H1 (cell line): Measurements from ENCODE around the gene NEK9. TPM values are rescaled to one million over a fixed set of nuclear protein-coding genes. Genes with fewer than 3 reads are reported as not detected.

Source experiments
- CTCF ChIA-PET: fragments of 300-600 bp; sonication (Branson Sonifier 250); formaldehyde crosslinking; loops from one replicate; lab custom pipeline; 2021; ENCODE audit not compliant: partially characterized antibody; lab: Charles Lee
- POLR2A ChIA-PET: fragments of 300-600 bp; sonication (Branson Sonifier 250); formaldehyde crosslinking; loops from one replicate; lab custom pipeline; 2021; ENCODE audit warnings: inconsistent platforms; ENCODE audit not compliant: partially characterized antibody; lab: Charles Lee
- DNase-seq, 2 experiments: peaks; one replicate each; pipeline versions ENCODE4 v3.0.0 to v3.0.0-alpha.2; 2010 to 2022; ENCODE audit warnings: low spot score in 2 of 2, low read depth in 1 of 2, mixed read lengths in 1 of 2
- FAIRE-seq: peaks from 2 replicates; lab custom pipeline; 2011; peaks lifted over from hg19 to GRCh38; lab: Jason Lieb, UNC
- H2AFZ ChIP-seq: 2 replicates; pipeline ENCODE4 v1.8.1; 2012; ENCODE audit warnings: low read length, inconsistent platforms
- H2AK5ac ChIP-seq: 2 replicates; pipeline ENCODE4 v1.6.1; 2013; ENCODE audit warnings: low read depth, low read length
- H2BK120ac ChIP-seq: replicated peaks from 2 replicates; pipeline ENCODE3; 2013; ENCODE audit warnings: low read depth, low read length, inconsistent platforms
- H2BK12ac ChIP-seq: 2 replicates; pipeline ENCODE4 v1.6.1; 2013; ENCODE audit warnings: low read depth, low read length
- H2BK15ac ChIP-seq: 2 replicates; pipeline ENCODE4 v1.6.1; 2013; ENCODE audit warnings: low read length
- H2BK20ac ChIP-seq: 2 replicates; pipeline ENCODE4 v1.6.1; 2013; ENCODE audit warnings: low read length
- H2BK5ac ChIP-seq: 2 replicates; pipeline ENCODE4 v1.6.1; 2013; ENCODE audit warnings: low read depth, low read length
- H3K14ac ChIP-seq: 2 replicates; pipeline ENCODE4 v1.6.1; 2013; ENCODE audit warnings: inconsistent platforms; ENCODE audit not compliant: insufficient read length
- H3K18ac ChIP-seq: 2 replicates; pipeline ENCODE4 v1.6.1; 2013; ENCODE audit warnings: low read length; ENCODE audit errors: extremely low read depth
- H3K23ac ChIP-seq: 2 replicates; pipeline ENCODE4 v1.6.1; 2013; ENCODE audit warnings: inconsistent platforms; ENCODE audit not compliant: insufficient read length
- H3K23me2 ChIP-seq: 2 replicates; pipeline ENCODE4 v1.6.1; 2013; ENCODE audit warnings: low read depth, low read length
- H3K27ac ChIP-seq: 2 replicates; pipeline ENCODE4 v1.6.1; 2011; ENCODE audit warnings: low read depth, low read length, inconsistent platforms
- H3K27me3 ChIP-seq, 4 experiments: replicated peaks in 1 of 4; 1 replicate in 1 of 4; 2 replicates in 3 of 4; pipeline versions ENCODE4 v1.6.1 to v1.8.1; 2011 to 2013; ENCODE audit warnings: low read length in 3 of 4, mild to moderate bottlenecking in 3 of 4, inconsistent platforms in 2 of 4, mixed read lengths in 2 of 4, moderate library complexity in 1 of 4; ENCODE audit not compliant: control insufficient read depth in 3 of 4, insufficient read depth in 3 of 4; ENCODE audit errors: extremely low read depth in 1 of 4
- H3K36me3 ChIP-seq, 4 experiments: 2 replicates each; pipeline versions ENCODE4 v1.6.1 to v1.8.1; 2011 to 2013; ENCODE audit warnings: mild to moderate bottlenecking in 4 of 4, low read length in 3 of 4, moderate library complexity in 2 of 4, control low read depth in 1 of 4, inconsistent platforms in 1 of 4; ENCODE audit not compliant: insufficient read depth in 4 of 4, control insufficient read depth in 2 of 4
- H3K4ac ChIP-seq: replicated peaks from 2 replicates; pipeline ENCODE3; 2013; ENCODE audit warnings: low read length, low read depth, mixed read lengths, inconsistent platforms; ENCODE audit not compliant: insufficient read length
- H3K4me1 ChIP-seq, 4 experiments: replicated peaks in 1 of 4; 1 replicate in 1 of 4; 2 replicates in 3 of 4; pipeline versions ENCODE4 v1.6.1 to v1.8.1; 2011 to 2013; ENCODE audit warnings: low read length in 3 of 4, inconsistent platforms in 2 of 4, mixed read lengths in 1 of 4; ENCODE audit not compliant: insufficient read depth in 4 of 4, control insufficient read depth in 3 of 4
- H3K4me2 ChIP-seq, 2 experiments: 2 replicates each; pipeline versions ENCODE4 v1.6.1 to v1.8.1; 2011 to 2013; ENCODE audit warnings: low read depth in 2 of 2, low read length in 2 of 2, control low read depth in 1 of 2, inconsistent platforms in 1 of 2, mild to moderate bottlenecking in 1 of 2; ENCODE audit not compliant: insufficient read depth in 1 of 2
- H3K4me3 ChIP-seq, 4 experiments: fragments of 200-600, 300-600 bp in 1 of 4; sonication (generic), shearing (Covaris generic), sonication (Bioruptor Twin) in 1 of 4; 2 replicates each; pipeline versions ENCODE4 v1.5.1 to v1.8.1; 2011 to 2016; ENCODE audit warnings: low read length in 4 of 4, low read depth in 3 of 4, control low read depth in 2 of 4, inconsistent platforms in 2 of 4, mild to moderate bottlenecking in 2 of 4, mixed read lengths in 1 of 4, moderate library complexity in 1 of 4; ENCODE audit not compliant: insufficient read depth in 2 of 4; ENCODE audit errors: extremely low read depth in 1 of 4
- H3K56ac ChIP-seq: replicated peaks from 2 replicates; pipeline ENCODE3; 2013; ENCODE audit warnings: low read depth, mild to moderate bottlenecking, mixed read lengths, low read length, inconsistent platforms; ENCODE audit not compliant: insufficient read length
- H3K79me1 ChIP-seq: 2 replicates; pipeline ENCODE4 v1.6.1; 2013; ENCODE audit warnings: low read depth, low read length, control low read depth
- H3K79me2 ChIP-seq, 2 experiments: 2 replicates each; pipeline versions ENCODE4 v1.6.1 to v1.8.1; 2012 to 2013; ENCODE audit warnings: low read length in 2 of 2, mild to moderate bottlenecking in 2 of 2, inconsistent platforms in 1 of 2; ENCODE audit not compliant: insufficient read depth in 2 of 2, control insufficient read depth in 1 of 2
- H3K9ac ChIP-seq, 4 experiments: replicated peaks in 1 of 4; 1 replicate in 1 of 4; 2 replicates in 3 of 4; pipeline versions ENCODE4 v1.6.1 to v1.8.1; 2011 to 2013; ENCODE audit warnings: low read depth in 3 of 4, low read length in 3 of 4, control low read depth in 2 of 4, mild to moderate bottlenecking in 2 of 4, moderate library complexity in 2 of 4, inconsistent platforms in 1 of 4; ENCODE audit errors: extremely low read depth in 1 of 4
- H3K9me3 ChIP-seq, 2 experiments: 2 replicates each; pipeline versions ENCODE4 v1.6.1 to v1.8.1; 2012 to 2013; ENCODE audit warnings: mild to moderate bottlenecking in 2 of 2, moderate library complexity in 2 of 2, control low read depth in 1 of 2, inconsistent platforms in 1 of 2, low read depth in 1 of 2, low read length in 1 of 2, mixed read lengths in 1 of 2; ENCODE audit not compliant: insufficient read depth in 2 of 2
- H4K20me1 ChIP-seq, 2 experiments: replicated peaks in 1 of 2; 2 replicates each; pipeline versions ENCODE3 to v1.8.1; 2011 to 2013; ENCODE audit warnings: inconsistent platforms in 2 of 2, low read length in 2 of 2, mild to moderate bottlenecking in 1 of 2; ENCODE audit not compliant: insufficient read depth in 2 of 2, control insufficient read depth in 1 of 2
- H4K5ac ChIP-seq: 2 replicates; pipeline ENCODE4 v1.6.1; 2013; ENCODE audit warnings: low read length, low read depth, mixed read lengths, inconsistent platforms; ENCODE audit not compliant: insufficient read length
- H4K8ac ChIP-seq: 2 replicates; pipeline ENCODE4 v1.8.0; 2013; ENCODE audit warnings: mild to moderate bottlenecking, moderate library complexity, low read length, inconsistent platforms; ENCODE audit not compliant: insufficient read depth; ENCODE audit errors: extremely low read depth
- H4K91ac ChIP-seq: replicated peaks from 2 replicates; pipeline ENCODE3; 2013; ENCODE audit warnings: low read length, mixed read lengths, inconsistent platforms; ENCODE audit not compliant: insufficient read length
- BRCA1 ChIP-seq: IDR thresholded peaks from 2 replicates; pipeline ENCODE4 v1.6.1; 2012; ENCODE audit warnings: low read depth, low read length, improper control_type of control experiment
- GTF2F1 ChIP-seq: IDR thresholded peaks from 2 replicates; pipeline ENCODE4 v1.6.1; 2012; ENCODE audit warnings: low read depth, low read length, improper control_type of control experiment, borderline replicate concordance
- HDAC2 ChIP-seq, 2 experiments: fragments of 300-600 bp in 1 of 2; sonication (generic) in 1 of 2; IDR thresholded peaks; 2 replicates each; pipeline ENCODE4 v1.6.1; 2011 to 2012; ENCODE audit warnings: low read depth in 2 of 2, low read length in 2 of 2, mild to moderate bottlenecking in 2 of 2, moderate library complexity in 2 of 2, borderline replicate concordance in 1 of 2, inconsistent platforms in 1 of 2
- RFX5 ChIP-seq: IDR thresholded peaks from 2 replicates; pipeline ENCODE4 v1.6.1; 2011; ENCODE audit warnings: low read depth, low read length, improper control_type of control experiment, borderline replicate concordance
- RNF2 ChIP-seq: fragments of 200-900, 300-1000 bp; sonication (generic); IDR thresholded peaks from 2 replicates; pipeline ENCODE4 v1.7.1; 2016; ENCODE audit warnings: borderline replicate concordance, low read depth, mild to moderate bottlenecking, antibody characterized with exemption, low read length; ENCODE audit not compliant: poor library complexity, severe bottlenecking; ENCODE audit errors: missing control alignments
- SIN3A ChIP-seq, 2 experiments: IDR thresholded peaks in 1 of 2; conservative IDR thresholded peaks in 1 of 2; 2 replicates each; pipeline ENCODE4 v1.6.1; 2011 to 2012; ENCODE audit warnings: low read length in 2 of 2, improper control_type of control experiment in 1 of 2, low read depth in 1 of 2, mild to moderate bottlenecking in 1 of 2
- SIRT6 ChIP-seq: IDR thresholded peaks from one replicate; pipeline ENCODE4 v1.7.1; 2012; ENCODE audit warnings: low read length, inconsistent platforms
- SP4 ChIP-seq: IDR thresholded peaks from 2 replicates; pipeline ENCODE4 v1.6.1; 2012; ENCODE audit warnings: low read length, inconsistent platforms
- WGBS, 2 experiments: shearing (Covaris generic) in 1 of 2; methylation state at CpG; one replicate each; pipeline versions ENCODE4 v1.1.6 to v1.1.7; 2013 to 2015; ENCODE audit warnings: low lambda C conversion rate in 2 of 2, mixed read lengths in 2 of 2, inconsistent platforms in 1 of 2, low coverage in 1 of 2, missing lambda C conversion rate in 1 of 2; ENCODE audit not compliant: insufficient replicate concordance in 2 of 2, insufficient coverage in 1 of 2, insufficient read length in 1 of 2; ENCODE audit errors: extremely low coverage in 1 of 2, missing lambda C conversion rate in 1 of 2; 5-methylcytosine and 5-hydroxymethylcytosine counted together
- polyA plus RNA-seq, 7 experiments: library from polyadenylated mRNA; depleted of rRNA in 3 of 7; stranded (reverse) in 5 of 7; unstranded in 2 of 7; fragments of >200 nt in 5 of 7; fragments of 200-250 nt in 2 of 7; gene quantifications; 1 replicate in 5 of 7; 2 replicates in 1 of 7; 4 replicates in 1 of 7; pipeline versions ENCODE4 v1.2.1 to v1.2.3, GENCODE V29; 2011 to 2013; ENCODE audit warnings: missing spikeins in 2 of 7, mixed read lengths in 2 of 7
- total RNA-seq: library from RNA; stranded (reverse); fragmentation: NEBNext Ultra II Directional; extraction: Animal tissue kit (Norgen Biotek cat#: 25700); gene quantifications from 2 replicates; pipeline ENCODE4 v1.2.1, GENCODE V29; 2021

NEK9 gene
- total and polyA plus RNA-seq, 2 of the 8 experiments (the other 6 are each of a cell fraction or from before 2014, with no cell fraction given): 16.0 to 43.6 TPM

DNA sequence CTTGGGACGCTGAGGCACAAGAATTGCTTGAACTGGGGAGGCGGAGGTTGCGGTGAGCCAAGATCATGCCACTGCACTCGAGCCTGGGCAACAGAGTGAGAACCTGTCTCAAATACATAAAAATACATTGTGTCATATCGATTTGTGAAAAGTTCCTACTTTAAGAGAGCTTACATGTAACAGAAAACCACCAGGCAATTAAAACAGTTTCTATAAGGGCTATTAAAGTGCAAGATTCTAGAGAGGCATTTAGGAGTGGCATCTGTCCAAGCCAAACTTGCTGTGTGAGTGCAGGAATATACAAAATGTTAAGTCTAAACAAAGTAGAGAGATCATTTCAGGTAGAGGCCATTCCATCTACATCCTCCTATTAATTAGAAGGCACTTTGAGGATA lies 1.7 kb upstream of the NEK9 start:
- 96% methylated on average over 5 of the region's 5 CpGs; no CpG with 5 or more reads in 1 of the 2 experiments for WGBS, 2 experiments

More for the DNA sequence above, 1.7 kb upstream of the NEK9 start:
- peaks cover 2% of the 10 kb centered on the region; the same call in 1 of the 2 replicates for H3K79me1 ChIP-seq
- no peak overlapping the region for H2BK5ac ChIP-seq
- no peak overlapping the region for H3K4ac ChIP-seq
- no peaks in the 10 kb centered on the region for H3K27me3 ChIP-seq
- FAIRE-seq (no peak), DNase-seq (no peak)
- H2AK5ac ChIP-seq: no peak overlapping the region
- no peak overlapping the region for H2AFZ ChIP-seq
- H3K79me2 ChIP-seq: peaks cover 0 to 15% of the 10 kb centered on the region in 2 experiments; a peak in 2 of 4 replicates
- no peak overlapping the region for H3K56ac ChIP-seq
- no peak overlapping the region for H4K91ac ChIP-seq
- no peak overlapping the region for H3K14ac ChIP-seq
- no peak overlapping the region for H3K4me3 ChIP-seq
- no peak overlapping the region for H3K27ac ChIP-seq
- no peak overlapping the region for H4K5ac ChIP-seq
- no peak overlapping the region for H3K18ac ChIP-seq
- ChIA-PET POLR2A (interaction anchor here (0.8 to 1.5 kb wide), 7 partner anchors 11 to 379 kb away, joined by 3 to 5 read pairs (median 3); partner anchors contain the start of gene FOS), CTCF (interaction anchor here (0.6 to 5.1 kb wide), 13 partner anchors 9 to 460 kb away, joined by 3 to 67 read pairs (median 4); no protein-coding TSS in a partner anchor)
- H2BK20ac ChIP-seq: no peak overlapping the region
- H3K4me1 ChIP-seq: peaks cover 0 to 4% (median 1%) of the 10 kb centered on the region in 4 experiments; a peak in 5 of 7 replicates
- H2BK120ac ChIP-seq: no peak overlapping the region
- H3K4me2 ChIP-seq: no peak overlapping the region; a peak in 1 of 4 replicates
- H3K23ac ChIP-seq: no peak overlapping the region
- 0 out of 4 replicates have a peak, but pooled peaks cover 0 to 2% of the 10 kb centered on the region in 2 experiments for H3K9me3 ChIP-seq
- no peak for TF ChIP-seq GTF2F1
- no peak for TF ChIP-seq HDAC2 (IDR thresholded peaks at IDR 0.05; ENCODE audit: borderline replicate concordance in 1 of 2, low read depth in 2 of 2, low read length in 2 of 2)
- TF ChIP-seq RFX5: no peak
- no peak for TF ChIP-seq RNF2
- TF ChIP-seq SP4: no peak
- no peak for TF ChIP-seq BRCA1
- TF ChIP-seq SIRT6: no peak
- TF ChIP-seq SIN3A (conservative IDR thresholded peaks at IDR 0.05 in 1 of 2, IDR thresholded peaks at IDR 0.05 in 1 of 2; ENCODE audit: low read depth in 1 of 2, low read length in 2 of 2): no peak
- no peak overlapping the region for H2BK12ac ChIP-seq
- H3K23me2 ChIP-seq: peaks cover 10% of the 10 kb centered on the region
- H3K9ac ChIP-seq: no peak overlapping the region
- no peaks in the 10 kb centered on the region for H4K20me1 ChIP-seq
- H2BK15ac ChIP-seq: no peak overlapping the region
- H4K8ac ChIP-seq: no peak overlapping the region
- H3K36me3 ChIP-seq: peaks cover 0 to 4% (median 0%) of the 10 kb centered on the region in 4 experiments; a peak in 2 of 8 replicates
